H1 (cell line): ENCODE data around the gene YBX3. TPM values are rescaled to one million over a fixed set of nuclear protein-coding genes. Genes with fewer than 3 reads are reported as not detected.
A peak's percentile ranks its signal among the peaks of the same experiment; 100 is the strongest.

Experiments
- CTCF ChIA-PET: fragments of 300-600 bp; sonication (Branson Sonifier 250); formaldehyde crosslinking; loops from one replicate; lab custom pipeline; 2021; ENCODE audit not compliant: partially characterized antibody; lab: Charles Lee
- POLR2A ChIA-PET: fragments of 300-600 bp; sonication (Branson Sonifier 250); formaldehyde crosslinking; loops from one replicate; lab custom pipeline; 2021; ENCODE audit warnings: inconsistent platforms; ENCODE audit not compliant: partially characterized antibody; lab: Charles Lee
- DNase-seq, 2 experiments: peaks; one replicate each; pipeline versions ENCODE4 v3.0.0 to v3.0.0-alpha.2; 2010 to 2022; ENCODE audit warnings: low spot score in 2 of 2, low read depth in 1 of 2, mixed read lengths in 1 of 2
- FAIRE-seq: peaks from 2 replicates; lab custom pipeline; 2011; peaks lifted over from hg19 to GRCh38; lab: Jason Lieb, UNC
- H2AFZ ChIP-seq: 2 replicates; pipeline ENCODE4 v1.8.1; 2012; ENCODE audit warnings: low read length, inconsistent platforms
- H2AK5ac ChIP-seq: 2 replicates; pipeline ENCODE4 v1.6.1; 2013; ENCODE audit warnings: low read depth, low read length
- H2BK120ac ChIP-seq: replicated peaks from 2 replicates; pipeline ENCODE3; 2013; ENCODE audit warnings: low read depth, low read length, inconsistent platforms
- H2BK12ac ChIP-seq: 2 replicates; pipeline ENCODE4 v1.6.1; 2013; ENCODE audit warnings: low read depth, low read length
- H2BK15ac ChIP-seq: 2 replicates; pipeline ENCODE4 v1.6.1; 2013; ENCODE audit warnings: low read length
- H2BK20ac ChIP-seq: 2 replicates; pipeline ENCODE4 v1.6.1; 2013; ENCODE audit warnings: low read length
- H2BK5ac ChIP-seq: 2 replicates; pipeline ENCODE4 v1.6.1; 2013; ENCODE audit warnings: low read depth, low read length
- H3K14ac ChIP-seq: 2 replicates; pipeline ENCODE4 v1.6.1; 2013; ENCODE audit warnings: inconsistent platforms; ENCODE audit not compliant: insufficient read length
- H3K18ac ChIP-seq: 2 replicates; pipeline ENCODE4 v1.6.1; 2013; ENCODE audit warnings: low read length; ENCODE audit errors: extremely low read depth
- H3K23ac ChIP-seq: 2 replicates; pipeline ENCODE4 v1.6.1; 2013; ENCODE audit warnings: inconsistent platforms; ENCODE audit not compliant: insufficient read length
- H3K23me2 ChIP-seq: 2 replicates; pipeline ENCODE4 v1.6.1; 2013; ENCODE audit warnings: low read depth, low read length
- H3K27ac ChIP-seq: 2 replicates; pipeline ENCODE4 v1.6.1; 2011; ENCODE audit warnings: low read depth, low read length, inconsistent platforms
- H3K27me3 ChIP-seq, 4 experiments: replicated peaks in 1 of 4; 1 replicate in 1 of 4; 2 replicates in 3 of 4; pipeline versions ENCODE4 v1.6.1 to v1.8.1; 2011 to 2013; ENCODE audit warnings: low read length in 3 of 4, mild to moderate bottlenecking in 3 of 4, inconsistent platforms in 2 of 4, mixed read lengths in 2 of 4, moderate library complexity in 1 of 4; ENCODE audit not compliant: control insufficient read depth in 3 of 4, insufficient read depth in 3 of 4; ENCODE audit errors: extremely low read depth in 1 of 4
- H3K36me3 ChIP-seq, 4 experiments: 2 replicates each; pipeline versions ENCODE4 v1.6.1 to v1.8.1; 2011 to 2013; ENCODE audit warnings: mild to moderate bottlenecking in 4 of 4, low read length in 3 of 4, moderate library complexity in 2 of 4, control low read depth in 1 of 4, inconsistent platforms in 1 of 4; ENCODE audit not compliant: insufficient read depth in 4 of 4, control insufficient read depth in 2 of 4
- H3K4ac ChIP-seq: replicated peaks from 2 replicates; pipeline ENCODE3; 2013; ENCODE audit warnings: low read length, low read depth, mixed read lengths, inconsistent platforms; ENCODE audit not compliant: insufficient read length
- H3K4me1 ChIP-seq, 4 experiments: replicated peaks in 1 of 4; 1 replicate in 1 of 4; 2 replicates in 3 of 4; pipeline versions ENCODE4 v1.6.1 to v1.8.1; 2011 to 2013; ENCODE audit warnings: low read length in 3 of 4, inconsistent platforms in 2 of 4, mixed read lengths in 1 of 4; ENCODE audit not compliant: insufficient read depth in 4 of 4, control insufficient read depth in 3 of 4
- H3K4me2 ChIP-seq, 2 experiments: 2 replicates each; pipeline versions ENCODE4 v1.6.1 to v1.8.1; 2011 to 2013; ENCODE audit warnings: low read depth in 2 of 2, low read length in 2 of 2, control low read depth in 1 of 2, inconsistent platforms in 1 of 2, mild to moderate bottlenecking in 1 of 2; ENCODE audit not compliant: insufficient read depth in 1 of 2
- H3K4me3 ChIP-seq, 4 experiments: fragments of 200-600, 300-600 bp in 1 of 4; sonication (generic), shearing (Covaris generic), sonication (Bioruptor Twin) in 1 of 4; 2 replicates each; pipeline versions ENCODE4 v1.5.1 to v1.8.1; 2011 to 2016; ENCODE audit warnings: low read length in 4 of 4, low read depth in 3 of 4, control low read depth in 2 of 4, inconsistent platforms in 2 of 4, mild to moderate bottlenecking in 2 of 4, mixed read lengths in 1 of 4, moderate library complexity in 1 of 4; ENCODE audit not compliant: insufficient read depth in 2 of 4; ENCODE audit errors: extremely low read depth in 1 of 4
- H3K56ac ChIP-seq: replicated peaks from 2 replicates; pipeline ENCODE3; 2013; ENCODE audit warnings: low read depth, mild to moderate bottlenecking, mixed read lengths, low read length, inconsistent platforms; ENCODE audit not compliant: insufficient read length
- H3K79me1 ChIP-seq: 2 replicates; pipeline ENCODE4 v1.6.1; 2013; ENCODE audit warnings: low read depth, low read length, control low read depth
- H3K79me2 ChIP-seq, 2 experiments: 2 replicates each; pipeline versions ENCODE4 v1.6.1 to v1.8.1; 2012 to 2013; ENCODE audit warnings: low read length in 2 of 2, mild to moderate bottlenecking in 2 of 2, inconsistent platforms in 1 of 2; ENCODE audit not compliant: insufficient read depth in 2 of 2, control insufficient read depth in 1 of 2
- H3K9ac ChIP-seq, 4 experiments: replicated peaks in 1 of 4; 1 replicate in 1 of 4; 2 replicates in 3 of 4; pipeline versions ENCODE4 v1.6.1 to v1.8.1; 2011 to 2013; ENCODE audit warnings: low read depth in 3 of 4, low read length in 3 of 4, control low read depth in 2 of 4, mild to moderate bottlenecking in 2 of 4, moderate library complexity in 2 of 4, inconsistent platforms in 1 of 4; ENCODE audit errors: extremely low read depth in 1 of 4
- H3K9me3 ChIP-seq, 2 experiments: 2 replicates each; pipeline versions ENCODE4 v1.6.1 to v1.8.1; 2012 to 2013; ENCODE audit warnings: mild to moderate bottlenecking in 2 of 2, moderate library complexity in 2 of 2, control low read depth in 1 of 2, inconsistent platforms in 1 of 2, low read depth in 1 of 2, low read length in 1 of 2, mixed read lengths in 1 of 2; ENCODE audit not compliant: insufficient read depth in 2 of 2
- H4K20me1 ChIP-seq, 2 experiments: replicated peaks in 1 of 2; 2 replicates each; pipeline versions ENCODE3 to v1.8.1; 2011 to 2013; ENCODE audit warnings: inconsistent platforms in 2 of 2, low read length in 2 of 2, mild to moderate bottlenecking in 1 of 2; ENCODE audit not compliant: insufficient read depth in 2 of 2, control insufficient read depth in 1 of 2
- H4K5ac ChIP-seq: 2 replicates; pipeline ENCODE4 v1.6.1; 2013; ENCODE audit warnings: low read length, low read depth, mixed read lengths, inconsistent platforms; ENCODE audit not compliant: insufficient read length
- H4K8ac ChIP-seq: 2 replicates; pipeline ENCODE4 v1.8.0; 2013; ENCODE audit warnings: mild to moderate bottlenecking, moderate library complexity, low read length, inconsistent platforms; ENCODE audit not compliant: insufficient read depth; ENCODE audit errors: extremely low read depth
- H4K91ac ChIP-seq: replicated peaks from 2 replicates; pipeline ENCODE3; 2013; ENCODE audit warnings: low read length, mixed read lengths, inconsistent platforms; ENCODE audit not compliant: insufficient read length
- ATF2 ChIP-seq: IDR thresholded peaks from 2 replicates; pipeline ENCODE4 v1.6.1; 2012; ENCODE audit warnings: low read length, inconsistent platforms
- BACH1 ChIP-seq: IDR thresholded peaks from 2 replicates; pipeline ENCODE4 v1.6.1; 2012; ENCODE audit warnings: low read length, improper control_type of control experiment
- EP300 ChIP-seq, 2 experiments: IDR thresholded peaks; 1 replicate in 1 of 2; 2 replicates in 1 of 2; pipeline ENCODE4 v1.6.1; 2011 to 2012; ENCODE audit warnings: low read depth in 2 of 2, low read length in 2 of 2, mild to moderate bottlenecking in 2 of 2, borderline replicate concordance in 1 of 2, inconsistent platforms in 1 of 2, moderate library complexity in 1 of 2
- KDM4A ChIP-seq: IDR thresholded peaks from one replicate; pipeline ENCODE4 v1.7.1; 2012; ENCODE audit warnings: low read depth, mild to moderate bottlenecking, moderate library complexity, low read length, inconsistent platforms; ENCODE audit not compliant: severe bottlenecking
- KDM5A ChIP-seq: fragments of 200-600 bp; IDR thresholded peaks from 2 replicates; pipeline ENCODE4 v1.7.1; 2012; ENCODE audit warnings: mild to moderate bottlenecking, low read length, inconsistent platforms, mixed read lengths
- TAF1 ChIP-seq: IDR thresholded peaks from 2 replicates; pipeline ENCODE4 v1.6.1; 2011; ENCODE audit warnings: mild to moderate bottlenecking, low read depth, low read length
- TCF12 ChIP-seq: IDR thresholded peaks from 2 replicates; pipeline ENCODE4 v1.6.1; 2011; ENCODE audit warnings: low read depth, mild to moderate bottlenecking, low read length
- USF2 ChIP-seq: IDR thresholded peaks from 2 replicates; pipeline ENCODE4 v1.6.1; 2011; ENCODE audit warnings: low read length, improper control_type of control experiment
- WGBS, 2 experiments: shearing (Covaris generic) in 1 of 2; methylation state at CpG; one replicate each; pipeline versions ENCODE4 v1.1.6 to v1.1.7; 2013 to 2015; ENCODE audit warnings: low lambda C conversion rate in 2 of 2, mixed read lengths in 2 of 2, inconsistent platforms in 1 of 2, low coverage in 1 of 2, missing lambda C conversion rate in 1 of 2; ENCODE audit not compliant: insufficient replicate concordance in 2 of 2, insufficient coverage in 1 of 2, insufficient read length in 1 of 2; ENCODE audit errors: extremely low coverage in 1 of 2, missing lambda C conversion rate in 1 of 2; 5-methylcytosine and 5-hydroxymethylcytosine counted together
- polyA plus RNA-seq, 7 experiments: library from polyadenylated mRNA; depleted of rRNA in 3 of 7; stranded (reverse) in 5 of 7; unstranded in 2 of 7; fragments of >200 nt in 5 of 7; fragments of 200-250 nt in 2 of 7; gene quantifications; 1 replicate in 5 of 7; 2 replicates in 1 of 7; 4 replicates in 1 of 7; pipeline versions ENCODE4 v1.2.1 to v1.2.3, GENCODE V29; 2011 to 2013; ENCODE audit warnings: missing spikeins in 2 of 7, mixed read lengths in 2 of 7
- total RNA-seq: library from RNA; stranded (reverse); fragmentation: NEBNext Ultra II Directional; extraction: Animal tissue kit (Norgen Biotek cat#: 25700); gene quantifications from 2 replicates; pipeline ENCODE4 v1.2.1, GENCODE V29; 2021

Gene YBX3
- total and polyA plus RNA-seq, 2 of the 8 experiments (the other 6 are each of a cell fraction or from before 2014, with no cell fraction given), result 83.1 to 480 TPM

GRCh38 chr12:10718279-10718821 lies 4.8 kb downstream of the YBX3 start:
- H4K91ac ChIP-seq, result no peak overlapping the region
- no peak for FAIRE-seq
- no peak overlapping the region for H3K27ac ChIP-seq
- peaks cover 7 to 26% (median 10%) of the 10 kb centered on the region in 4 experiments; a peak in 6 of 7 replicates for H3K4me1 ChIP-seq
- H3K14ac ChIP-seq, result no peak overlapping the region
- no peak overlapping the region for H2BK120ac ChIP-seq
- H2BK20ac ChIP-seq, result no peak overlapping the region
- H4K8ac ChIP-seq, result no peak overlapping the region
- peaks cover 29 to 79% of the 10 kb centered on the region in 2 experiments for H3K79me2 ChIP-seq
- H2AK5ac ChIP-seq, result no peak overlapping the region
- H3K4ac ChIP-seq, result no peak overlapping the region
- H3K4me2 ChIP-seq, result peak overlapping the region; percentile 20 to 43
- no peak overlapping the region for H3K56ac ChIP-seq
- H3K9me3 ChIP-seq, result no peaks in the 10 kb centered on the region
- peak overlapping the region in 1 of 4 experiments; percentile 99; a peak in 1 of 8 replicates for H3K4me3 ChIP-seq
- H3K23me2 ChIP-seq, result peaks cover 8% of the 10 kb centered on the region
- no peak overlapping the region for H2BK12ac ChIP-seq
- no peaks in the 10 kb centered on the region; the same call in 1 of the 2 replicates for H3K79me1 ChIP-seq
- H2BK15ac ChIP-seq, result no peak overlapping the region
- no peak overlapping the region; a peak in 1 of 7 replicates for H3K9ac ChIP-seq
- CTCF ChIA-PET, result interaction anchor here (1.0 to 2.1 kb wide), 4 partner anchors 7 to 351 kb away, joined by 3 to 7 read pairs (median 3); no protein-coding TSS in a partner anchor
- H2BK5ac ChIP-seq, result no peak overlapping the region
- H3K27me3 ChIP-seq, result no peaks in the 10 kb centered on the region
- 83% methylated on average over 4 of the region's 4 CpGs; no CpG with 5 or more reads in 1 of the 2 experiments for WGBS, 2 experiments
- POLR2A ChIA-PET, result interaction anchor here (1.0 to 3.2 kb wide), 10 partner anchors 10 to 504 kb away, joined by 3 to 15 read pairs (median 4); partner anchors contain the start of gene MAGOHB
- peaks cover 4 to 8% of the 10 kb centered on the region in 2 experiments for H4K20me1 ChIP-seq
- DNase-seq, result no peak
- no peak overlapping the region for H2AFZ ChIP-seq
- no peak overlapping the region for H4K5ac ChIP-seq
- peaks cover 9 to 38% (median 26%) of the 10 kb centered on the region in 4 experiments for H3K36me3 ChIP-seq
- H3K23ac ChIP-seq, result no peak overlapping the region
- no peak overlapping the region for H3K18ac ChIP-seq
- TF ChIP-seq BACH1 (no peak), KDM5A (no peak), TCF12 (no peak), EP300 (IDR thresholded peaks at IDR 0.05; ENCODE audit: borderline replicate concordance in 1 of 2, low read depth in 2 of 2, low read length in 2 of 2) (no peak), ATF2 (no peak), USF2 (no peak), KDM4A (no peak), TAF1 (no peak)
